T follicular helper cell (primary cell): Measurements from ENCODE around the gene BCL6.
"Not testable (repeated sequence)": the region's sequence is repeated elsewhere in the genome, so short reads cannot be mapped to it uniquely, and the experiment has no call there.

Experiments used
- DNase-seq: peaks from one replicate; pipeline ENCODE4 v3.0.0-alpha.2; 2020; ENCODE audit warnings: low read depth

The BCL6 gene

GRCh38 chr3:187714404-187714979 lies 30.8 kb downstream of the BCL6 start:
- DNase-seq, result peak; percentile 56

GRCh38 chr3:187713504-187713903 lies 31.8 kb downstream of the BCL6 start:
- no peak for DNase-seq

- DNase-seq, result no peak
Observed at GRCh38 chr3:187709155-187709554, 36.1 kb downstream of the BCL6 start.

GRCh38 chr3:187708696-187709095 lies 36.6 kb downstream of the BCL6 start:
- no peak for DNase-seq

GRCh38 chr3:187706971-187707370 lies 38.3 kb downstream of the BCL6 start:
- no peak for DNase-seq

GRCh38 chr3:187705164-187705563 lies 40.1 kb downstream of the BCL6 start:
- DNase-seq, result no peak

GRCh38 chr3:187702507-187703033 lies 42.7 kb downstream of the BCL6 start, which contains the start of gene RTP2:
RTP2 (minus strand) TSS chr3:187702557; CDS start chr3:187702128, 429 bp downstream.
- DNase-seq, result no peak

GRCh38 chr3:187700249-187700648 lies 45.0 kb downstream of the BCL6 start:
- no peak for DNase-seq

GRCh38 chr3:187698499-187699399 lies 46.5 kb downstream of the BCL6 start:
- no peak for DNase-seq

GRCh38 chr3:187696021-187696420 lies 49.2 kb downstream of the BCL6 start:
- DNase-seq, result no peak

GRCh38 chr3:187695449-187695848 lies 49.8 kb downstream of the BCL6 start:
- no peak for DNase-seq

GRCh38 chr3:187694801-187695200 lies 50.5 kb downstream of the BCL6 start:
- DNase-seq, result no peak

- DNase-seq, result no peak
Observed at GRCh38 chr3:187693431-187693830, 51.8 kb downstream of the BCL6 start.

GRCh38 chr3:187689984-187690383 lies 55.3 kb downstream of the BCL6 start:
- no peak for DNase-seq

- no peak for DNase-seq
Observed at GRCh38 chr3:187686621-187687273, 58.5 kb downstream of the BCL6 start.

- no peak for DNase-seq
Observed at GRCh38 chr3:187685948-187686347, 59.3 kb downstream of the BCL6 start.

GRCh38 chr3:187684880-187685279 lies 60.4 kb downstream of the BCL6 start:
- no peak for DNase-seq

- DNase-seq, result no peak
Observed at GRCh38 chr3:187684444-187684843, 60.8 kb downstream of the BCL6 start.

GRCh38 chr3:187681756-187682155 lies 63.5 kb downstream of the BCL6 start:
- not testable (repeated sequence) for DNase-seq

- DNase-seq, result peak; percentile 48
Observed at GRCh38 chr3:187679638-187680396, 65.5 kb downstream of the BCL6 start.

- DNase-seq, result no peak
Observed at GRCh38 chr3:187678726-187679268, 66.5 kb downstream of the BCL6 start.
